Endothelial cell of umbilical vein (primary cell): ENCODE data around the gene TMEM185A.

Source experiments
- CTCF ChIP-seq, 2 donors: IDR thresholded peaks; 1 replicate in 1 of 2; 2 replicates in 1 of 2; pipeline ENCODE4 v1.5.1; 2011; ENCODE audit warnings: low read length in 2 of 2, mild to moderate bottlenecking in 2 of 2, moderate library complexity in 2 of 2, control low read depth in 1 of 2, inconsistent platforms in 1 of 2, low read depth in 1 of 2; ENCODE audit not compliant: insufficient read depth in 1 of 2; ENCODE audit errors: extremely low read depth in 1 of 2
- EZH2 ChIP-seq: IDR thresholded peaks from 2 replicates; pipeline ENCODE4 v1.6.1; 2012; ENCODE audit warnings: borderline replicate concordance, low read depth, mild to moderate bottlenecking, moderate library complexity, low read length, inconsistent platforms; ENCODE audit not compliant: severe bottlenecking
- FOS ChIP-seq: IDR thresholded peaks from 2 replicates; pipeline ENCODE4 v1.6.1; 2011; ENCODE audit warnings: mild to moderate bottlenecking, low read length, moderate library complexity, borderline replicate concordance; ENCODE audit not compliant: insufficient read depth
- JUN ChIP-seq: IDR thresholded peaks from 2 replicates; pipeline ENCODE4 v1.6.1; 2011; ENCODE audit warnings: borderline replicate concordance, low read depth; ENCODE audit not compliant: insufficient read length, insufficient read depth
- MAX ChIP-seq: IDR thresholded peaks from 2 replicates; pipeline ENCODE4 v1.6.1; 2011; ENCODE audit not compliant: insufficient read depth, insufficient read length
- POLR2A ChIP-seq: IDR thresholded peaks from 2 replicates; pipeline ENCODE4 v1.6.1; 2012; ENCODE audit warnings: low read depth, mild to moderate bottlenecking, control low read depth, low read length
- POLR2AphosphoS5 ChIP-seq: IDR thresholded peaks from 2 replicates; pipeline ENCODE4 v1.6.1; 2012; ENCODE audit warnings: low read depth, mild to moderate bottlenecking, control low read depth, low read length, moderate library complexity; ENCODE audit not compliant: insufficient read depth

- TF ChIP-seq MAX (no peak), CTCF (IDR thresholded peaks at IDR 0.05; ENCODE audit: extremely low read depth in 1 of 2, insufficient read depth in 1 of 2, low read depth in 1 of 2, low read length in 2 of 2) (no peak), POLR2A (no peak), POLR2AphosphoS5 (no peak), EZH2 (no peak), JUN (no peak), FOS (no peak)
Observed at GRCh38 chrX:149568701-149569296, 62.8 kb downstream of the TMEM185A start.
